Kidney glomerular epithelial cell (primary cell): ENCODE data around the gene DSCAML1.
"Not testable (repeated sequence)": the region's sequence is repeated elsewhere in the genome, so short reads cannot be mapped to it uniquely, and the experiment has no call there.

Source experiments
- DNase-seq: peaks from one replicate; lab custom pipeline; 2025; lab: John Stamatoyannopoulos, UW

DSCAML1 gene

GRCh38 chr11:117408356-117408755 is 388.7 kb downstream of the DSCAML1 start:
- no peak for DNase-seq

GRCh38 chr11:117407016-117407415 is 390.0 kb downstream of the DSCAML1 start:
- no peak for DNase-seq

GRCh38 chr11:117405898-117406297 is 391.1 kb downstream of the DSCAML1 start:
- not testable (repeated sequence) for DNase-seq

- DNase-seq = not testable (repeated sequence)
Observed at GRCh38 chr11:117399100-117399840, 397.7 kb downstream of the DSCAML1 start.

GRCh38 chr11:117398618-117399017 is 398.4 kb downstream of the DSCAML1 start:
- DNase-seq = not testable (repeated sequence)

GRCh38 chr11:117396970-117397369 is 400.0 kb downstream of the DSCAML1 start:
- no peak for DNase-seq

GRCh38 chr11:117395476-117395875 is 401.5 kb downstream of the DSCAML1 start:
- no peak for DNase-seq

GRCh38 chr11:117394221-117394925 is 402.6 kb downstream of the DSCAML1 start:
- no peak for DNase-seq

GRCh38 chr11:117392979-117393378 is 404.0 kb downstream of the DSCAML1 start:
- no peak for DNase-seq

- no peak for DNase-seq
Observed at GRCh38 chr11:117392001-117392690, 404.9 kb downstream of the DSCAML1 start.

- DNase-seq = no peak
Observed at GRCh38 chr11:117391181-117391580, 405.8 kb downstream of the DSCAML1 start.

- no peak for DNase-seq
Observed at GRCh38 chr11:117390743-117391142, 406.3 kb downstream of the DSCAML1 start.

GRCh38 chr11:117387992-117388755 is 408.8 kb downstream of the DSCAML1 start:
- DNase-seq = no peak

- DNase-seq = no peak
Observed at GRCh38 chr11:117385906-117386305, 411.1 kb downstream of the DSCAML1 start.

- DNase-seq = no peak
Observed at GRCh38 chr11:117385471-117385870, 411.5 kb downstream of the DSCAML1 start.

- DNase-seq = peak; percentile 53
Observed at GRCh38 chr11:117384045-117384444, 413.0 kb downstream of the DSCAML1 start.

GRCh38 chr11:117382746-117383145 is 414.3 kb downstream of the DSCAML1 start:
- DNase-seq = no peak

GRCh38 chr11:117381481-117382387 is 415.3 kb downstream of the DSCAML1 start:
- no peak for DNase-seq

- DNase-seq = no peak
Observed at GRCh38 chr11:117380676-117381075, 416.3 kb downstream of the DSCAML1 start.

GRCh38 chr11:117378976-117379865 is 417.8 kb downstream of the DSCAML1 start:
- no peak for DNase-seq
